Bronchial epithelial cell (primary cell): ENCODE data around the gene ACP4. TPM values are rescaled to one million over a fixed set of nuclear protein-coding genes. Genes with fewer than 3 reads are reported as not detected.

Experiments
- DNase-seq: peaks from one replicate; pipeline ENCODE4 v3.0.0-alpha.2; 2010; ENCODE audit warnings: low read depth
- FAIRE-seq: peaks from 2 replicates; lab custom pipeline; 2011; peaks lifted over from hg19 to GRCh38; lab: Jason Lieb, UNC
- H3K27me3 ChIP-seq: 2 replicates; pipeline ENCODE4 v1.5.1; 2011; ENCODE audit warnings: low read length; ENCODE audit not compliant: control insufficient read depth, insufficient read depth
- H3K36me3 ChIP-seq: 2 replicates; pipeline ENCODE4 v1.5.1; 2011; ENCODE audit warnings: low read length; ENCODE audit not compliant: control insufficient read depth, insufficient read depth
- H3K4me3 ChIP-seq: 2 replicates; pipeline ENCODE4 v1.5.1; 2011; ENCODE audit warnings: mild to moderate bottlenecking, low read depth, low read length, control low read depth
- total RNA-seq: library from RNA; depleted of rRNA; stranded (reverse); fragments of >200 nt; gene quantifications from 2 replicates; pipeline ENCODE4 v1.2.1, GENCODE V29; 2014
- TF ChIP-seq, protein P1 (sequence below): IDR thresholded peaks from 2 replicates; pipeline ENCODE4 v1.5.1; 2011; ENCODE audit warnings: mild to moderate bottlenecking, moderate library complexity, low read length, control low read depth, inconsistent platforms; ENCODE audit not compliant: insufficient read depth, severe bottlenecking

The ACP4 gene
- total RNA-seq, 1 donor from 2014 or later, result not detected

DNA sequence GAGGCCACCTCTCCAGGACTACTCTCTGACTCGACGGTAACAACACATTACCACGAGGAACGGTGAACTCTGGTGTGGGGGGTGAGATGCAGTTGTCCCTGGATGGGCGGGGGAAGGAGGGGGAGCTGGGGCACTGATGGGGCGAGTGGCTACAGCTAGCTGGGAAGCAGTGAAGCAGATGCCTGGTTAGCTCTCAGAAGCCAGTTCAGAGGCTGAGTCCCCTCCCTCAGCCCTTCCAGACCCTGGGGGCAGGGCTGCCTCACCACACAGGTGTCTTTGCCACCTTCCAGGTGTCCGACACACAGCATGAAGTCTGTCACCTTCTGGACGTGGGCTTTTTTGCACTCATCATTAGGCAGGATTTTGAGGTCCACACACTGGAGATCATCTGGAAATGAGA lies 29.4 kb downstream of the ACP4 start:
- no peak for FAIRE-seq
- DNase-seq, result no peak
- Histone ChIP-seq H3K27me3 (peaks cover 9% of the 10 kb centered on the region), H3K36me3 (no peaks in the 10 kb centered on the region), H3K4me3 (no peak overlapping the region)
- TF ChIP-seq, protein P1, sequence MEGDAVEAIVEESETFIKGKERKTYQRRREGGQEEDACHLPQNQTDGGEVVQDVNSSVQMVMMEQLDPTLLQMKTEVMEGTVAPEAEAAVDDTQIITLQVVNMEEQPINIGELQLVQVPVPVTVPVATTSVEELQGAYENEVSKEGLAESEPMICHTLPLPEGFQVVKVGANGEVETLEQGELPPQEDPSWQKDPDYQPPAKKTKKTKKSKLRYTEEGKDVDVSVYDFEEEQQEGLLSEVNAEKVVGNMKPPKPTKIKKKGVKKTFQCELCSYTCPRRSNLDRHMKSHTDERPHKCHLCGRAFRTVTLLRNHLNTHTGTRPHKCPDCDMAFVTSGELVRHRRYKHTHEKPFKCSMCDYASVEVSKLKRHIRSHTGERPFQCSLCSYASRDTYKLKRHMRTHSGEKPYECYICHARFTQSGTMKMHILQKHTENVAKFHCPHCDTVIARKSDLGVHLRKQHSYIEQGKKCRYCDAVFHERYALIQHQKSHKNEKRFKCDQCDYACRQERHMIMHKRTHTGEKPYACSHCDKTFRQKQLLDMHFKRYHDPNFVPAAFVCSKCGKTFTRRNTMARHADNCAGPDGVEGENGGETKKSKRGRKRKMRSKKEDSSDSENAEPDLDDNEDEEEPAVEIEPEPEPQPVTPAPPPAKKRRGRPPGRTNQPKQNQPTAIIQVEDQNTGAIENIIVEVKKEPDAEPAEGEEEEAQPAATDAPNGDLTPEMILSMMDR, result no peak

DNA sequence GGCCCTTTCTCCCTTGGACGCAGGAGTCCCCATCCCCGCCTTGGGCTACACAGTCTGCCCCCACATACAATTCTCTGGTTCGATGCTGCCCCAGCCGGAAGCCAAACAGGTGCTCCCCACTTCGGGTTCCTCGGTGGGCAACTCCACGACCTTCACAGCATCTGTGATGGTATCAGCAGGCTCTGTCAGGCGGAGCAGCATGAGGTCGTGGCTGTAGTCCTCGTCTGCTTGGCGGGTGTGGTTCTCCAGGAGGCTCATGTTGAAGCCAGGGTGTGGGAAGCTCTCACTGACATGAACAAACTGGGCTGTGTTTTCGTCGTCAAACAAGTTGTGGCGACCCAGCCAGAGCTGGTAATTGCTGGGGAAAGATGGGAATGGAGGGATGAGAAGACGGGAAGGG lies 29.9 kb downstream of the ACP4 start:
- Histone ChIP-seq H3K27me3 (peaks cover 9% of the 10 kb centered on the region), H3K36me3 (no peaks in the 10 kb centered on the region), H3K4me3 (no peak overlapping the region)
- DNase-seq (no peak), FAIRE-seq (no peak)
- TF ChIP-seq, protein P1, result no peak

DNA sequence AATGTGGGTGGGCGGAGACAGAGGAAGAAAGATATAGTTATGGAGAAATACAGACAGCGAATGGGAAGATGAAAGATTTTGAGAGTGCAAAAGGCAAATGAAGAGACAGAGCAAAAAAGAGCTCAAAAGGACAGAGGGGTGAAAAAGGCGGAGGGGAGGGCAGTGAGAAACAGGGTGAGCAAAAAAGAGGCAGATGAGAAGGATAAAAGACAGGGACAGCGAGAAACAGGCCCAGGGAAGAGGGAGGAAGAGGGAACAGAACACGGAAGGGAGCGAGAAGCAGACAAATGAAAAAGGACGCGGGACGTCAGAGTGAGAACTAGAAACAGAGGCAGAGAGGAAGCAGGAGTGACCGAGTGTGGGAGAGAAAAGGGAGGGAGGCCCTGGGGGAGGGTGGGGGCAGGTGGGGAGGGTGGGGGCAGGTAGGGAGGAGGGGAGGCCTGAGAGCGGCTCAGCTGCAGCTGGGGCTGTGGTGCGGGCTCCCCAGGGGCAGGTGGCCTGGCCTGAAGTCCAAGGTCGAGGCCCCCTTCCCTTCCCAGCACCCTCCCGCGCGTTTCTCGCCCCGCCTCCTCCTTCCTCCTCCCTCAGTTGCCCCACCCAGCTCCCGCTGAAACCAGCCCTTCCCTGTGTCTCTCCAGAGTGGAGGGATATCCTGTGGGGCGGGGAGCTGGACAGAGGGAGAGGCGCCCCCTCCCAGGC lies 30.5 kb downstream of the ACP4 start:
- no peak for FAIRE-seq
- no peak for DNase-seq
- H3K36me3 ChIP-seq, result no peaks in the 10 kb centered on the region
- TF ChIP-seq, protein P1, result no peak
- no peak overlapping the region for H3K4me3 ChIP-seq
- H3K27me3 ChIP-seq, result peaks cover 9% of the 10 kb centered on the region

DNA sequence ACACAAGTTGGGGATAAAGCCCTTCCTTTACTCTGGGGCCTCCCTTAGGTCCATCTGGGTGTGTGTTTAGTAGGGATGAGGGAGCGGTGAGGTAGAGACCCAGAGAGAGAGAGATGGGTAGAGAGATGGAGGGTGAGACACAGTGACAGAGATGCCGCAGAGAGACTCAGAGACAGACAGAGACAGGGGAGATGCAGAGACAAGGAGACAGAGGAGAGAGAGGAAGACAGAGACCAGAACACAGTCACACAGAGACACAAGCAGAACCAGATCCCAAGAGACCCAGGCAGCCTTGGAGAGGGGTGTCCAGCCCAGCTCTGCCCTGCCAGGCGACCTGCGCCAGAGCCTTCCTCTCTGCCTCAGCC lies 31.0 kb downstream of the ACP4 start:
- H3K36me3 ChIP-seq, result no peaks in the 10 kb centered on the region
- H3K27me3 ChIP-seq, result peaks cover 9% of the 10 kb centered on the region
- TF ChIP-seq, protein P1, result no peak
- DNase-seq (no peak), FAIRE-seq (no peak)
- no peak overlapping the region for H3K4me3 ChIP-seq

DNA sequence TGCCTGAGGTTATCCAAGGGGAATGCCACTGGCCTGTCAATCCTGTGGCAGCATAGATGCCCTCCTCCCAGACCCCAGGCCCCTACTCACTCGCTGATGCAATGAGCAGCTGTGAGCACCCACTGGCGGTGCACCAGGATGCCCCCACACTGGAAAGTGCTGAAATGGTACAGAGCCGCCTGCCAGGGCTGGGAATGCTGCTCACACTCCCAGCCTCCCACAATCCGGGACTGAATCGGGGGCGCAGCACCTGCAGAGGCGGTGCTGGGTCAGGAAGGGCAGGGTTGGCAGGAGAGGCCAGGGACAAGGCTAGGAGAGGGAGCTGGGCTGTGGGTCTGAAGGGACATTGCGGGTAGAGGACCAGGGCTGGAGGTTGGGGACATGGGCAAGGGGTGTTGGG lies 31.4 kb downstream of the ACP4 start:
- H3K36me3 ChIP-seq, result no peaks in the 10 kb centered on the region
- no peak overlapping the region for H3K4me3 ChIP-seq
- FAIRE-seq, result no peak
- TF ChIP-seq, protein P1, result no peak
- DNase-seq, result no peak
- H3K27me3 ChIP-seq, result peaks cover 9% of the 10 kb centered on the region
